GM21526 (cell line): ENCODE data around the gene DPM1.
A peak's percentile ranks its signal among the peaks of the same experiment; 100 is the strongest.

Experiments used
- ATAC-seq: cut with Tn5 transposase; IDR thresholded peaks from one replicate; pipeline ENCODE4 v1.9.1; 2021; ENCODE audit warnings: moderate library complexity; ENCODE audit not compliant: unreplicated experiment, low FRiP score

The DPM1 gene

DNA sequence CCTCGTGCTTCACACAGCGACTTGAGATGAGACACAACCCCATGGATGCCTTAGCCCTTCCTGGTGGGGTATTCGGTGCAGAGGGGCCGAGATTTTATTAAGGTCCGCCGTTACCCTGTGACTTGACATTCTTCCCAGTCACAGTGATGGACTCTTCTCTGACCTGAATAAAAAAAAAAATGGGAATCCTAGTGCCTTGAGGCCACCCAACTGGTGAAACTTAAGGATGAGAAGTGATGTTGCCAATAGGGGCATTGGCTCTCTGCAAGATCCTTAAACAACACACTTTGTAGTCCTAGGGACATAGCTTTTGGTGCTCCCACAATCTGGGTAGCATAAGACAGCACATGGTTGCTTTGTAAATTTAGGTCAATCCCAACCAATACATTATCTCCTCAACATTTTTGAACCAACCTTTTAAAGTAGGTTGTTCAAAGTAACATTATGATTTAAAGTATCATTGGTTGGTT lies 26.3 kb downstream of the DPM1 start:
- no peak for ATAC-seq

GRCh38 chr20:50931306-50932015 lies 26.9 kb downstream of the DPM1 start, which contains the start of gene ADNP:
Gene ADNP (minus strand): TSS chr20:50931437. CDS start chr20:50903996, 27,441 bp downstream.
- ATAC-seq = peak; percentile 57

GRCh38 chr20:50930976-50931305 lies 27.4 kb downstream of the DPM1 start:
- ATAC-seq = peak; percentile 18

GRCh38 chr20:50930139-50930975 lies 28.0 kb downstream of the DPM1 start:
- peak; percentile 1 for ATAC-seq

GRCh38 chr20:50929299-50930138 lies 28.8 kb downstream of the DPM1 start:
- ATAC-seq = peak; percentile 58

DNA sequence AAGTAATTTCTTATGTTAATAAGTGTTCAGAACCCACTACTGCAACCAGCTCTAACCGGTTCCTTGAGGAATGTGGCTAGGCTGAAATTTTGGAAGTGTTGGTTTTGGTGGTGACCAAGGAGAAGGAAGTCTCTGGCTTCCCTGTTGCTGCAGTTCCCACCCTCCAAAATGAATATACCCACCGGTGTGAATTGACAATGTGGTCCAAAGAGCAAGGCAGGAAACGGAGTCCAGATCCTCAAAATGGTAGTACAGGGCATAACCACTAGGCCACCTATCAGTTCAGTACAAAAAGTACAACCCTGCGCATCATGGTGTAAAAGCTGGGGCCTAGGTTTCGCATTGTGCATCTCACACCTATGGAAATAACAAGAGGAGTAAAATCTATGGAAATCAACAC lies 29.9 kb downstream of the DPM1 start:
- no peak for ATAC-seq

GRCh38 chr20:50926530-50926929 lies 31.8 kb downstream of the DPM1 start:
- ATAC-seq = no peak

DNA sequence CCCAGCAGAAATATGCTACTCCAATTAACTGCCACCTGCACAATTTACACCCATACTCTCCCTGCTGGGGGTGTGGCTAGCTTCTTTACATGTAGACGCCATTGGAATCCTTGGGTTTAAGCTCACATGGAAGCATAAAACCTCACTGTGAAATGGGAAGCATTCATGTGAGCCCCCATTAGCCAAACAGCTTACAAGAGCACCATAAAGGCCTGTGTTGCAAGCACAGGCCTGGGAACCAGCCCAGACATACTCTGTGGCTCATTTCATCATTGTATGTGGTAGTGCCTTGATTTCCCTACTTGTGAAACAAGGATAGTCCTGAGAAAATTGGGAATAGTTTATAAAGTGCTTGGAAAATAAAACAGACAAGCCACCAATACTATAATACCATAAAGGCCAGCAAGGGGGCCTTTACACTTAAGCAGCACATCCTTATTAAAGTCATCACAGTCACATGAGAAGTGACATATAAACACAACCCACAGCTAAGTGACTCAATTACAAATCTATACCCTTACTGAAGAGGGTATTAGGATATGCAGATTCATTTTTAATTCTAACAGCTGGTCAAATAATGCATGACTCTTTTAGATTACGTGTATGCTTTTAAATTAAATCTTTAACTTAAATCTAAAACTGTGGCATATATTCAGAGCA lies 33.9 kb downstream of the DPM1 start:
- ATAC-seq = no peak

GRCh38 chr20:50921803-50922501 lies 36.4 kb downstream of the DPM1 start:
- ATAC-seq = no peak

- no peak for ATAC-seq
Observed at GRCh38 chr20:50920997-50921396, 37.3 kb downstream of the DPM1 start.

- no peak for ATAC-seq
Observed at GRCh38 chr20:50919567-50919966, 38.8 kb downstream of the DPM1 start.

- ATAC-seq = no peak
Observed at GRCh38 chr20:50918403-50918802, 39.9 kb downstream of the DPM1 start.

- no peak for ATAC-seq
Observed at GRCh38 chr20:50916934-50917333, 41.4 kb downstream of the DPM1 start.

DNA sequence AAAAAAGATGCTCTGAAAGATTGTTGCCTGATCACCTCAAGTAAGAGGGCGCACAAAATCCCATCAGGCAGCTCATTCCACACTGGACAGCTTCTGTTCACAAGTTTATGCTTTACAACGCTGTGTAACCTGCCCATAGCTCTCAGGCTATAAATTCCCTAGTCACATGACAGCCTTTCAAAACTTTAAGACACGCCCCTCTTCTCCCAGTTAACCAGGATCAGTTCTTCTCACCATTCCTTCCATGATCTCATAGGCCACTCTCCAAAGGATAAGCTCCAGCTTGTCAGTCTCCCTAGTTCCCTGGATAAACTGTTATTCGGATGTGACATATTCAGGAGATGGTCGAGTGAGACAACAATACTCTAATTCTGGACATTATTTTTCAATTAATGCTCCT lies 42.1 kb downstream of the DPM1 start:
- no peak for ATAC-seq

DNA sequence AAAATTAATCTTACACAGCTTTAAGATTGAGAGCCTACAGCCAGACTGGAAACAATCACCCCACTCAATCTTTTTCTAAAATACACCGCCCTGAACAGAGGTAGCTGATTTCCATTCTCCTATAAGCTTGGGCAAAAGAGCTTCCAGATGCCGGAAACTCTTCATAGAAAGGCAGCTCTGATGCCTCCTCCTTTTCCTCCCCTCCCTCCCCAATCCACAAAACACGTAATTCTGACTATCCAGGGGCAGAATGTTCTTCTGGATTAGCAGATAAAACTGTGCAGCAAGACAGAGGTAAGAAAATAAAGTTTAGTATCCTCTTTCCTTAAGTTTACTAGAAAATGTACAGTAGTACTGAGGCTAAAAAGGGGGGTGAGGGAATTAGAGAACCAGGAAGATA lies 42.9 kb downstream of the DPM1 start:
- ATAC-seq = no peak

DNA sequence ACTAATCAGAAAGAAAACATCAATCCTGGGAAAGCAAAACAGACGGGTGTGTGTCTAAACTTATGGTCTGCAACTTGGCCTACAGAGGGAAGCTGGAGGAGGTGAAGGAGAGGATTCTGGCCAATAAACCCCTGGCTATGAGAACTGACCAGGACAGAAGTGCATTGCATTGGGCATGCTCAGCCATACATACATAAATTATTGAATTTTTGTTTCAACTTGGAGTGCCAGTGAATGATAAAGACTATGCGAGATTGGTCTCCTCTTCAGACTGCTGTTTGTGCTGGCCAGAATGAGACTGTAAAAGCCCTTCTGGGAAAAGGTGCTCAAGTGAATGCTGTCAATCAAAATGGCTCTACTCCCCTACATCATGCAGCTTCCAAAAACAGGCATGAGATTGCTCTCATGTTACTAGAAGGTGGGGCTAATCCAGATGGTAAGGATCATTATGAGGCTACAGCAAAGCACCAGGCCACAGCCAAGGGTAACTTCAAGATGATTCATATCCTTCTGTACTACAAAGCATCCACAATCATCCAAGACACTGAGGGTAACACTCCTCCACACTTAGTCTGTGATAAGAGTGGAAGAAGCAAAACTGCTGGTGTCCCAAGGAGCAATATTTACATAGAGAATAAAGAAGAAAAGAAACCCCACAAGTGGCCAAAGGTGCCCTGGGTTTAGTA lies 44.5 kb downstream of the DPM1 start:
- no peak for ATAC-seq

GRCh38 chr20:50911716-50912115 lies 46.6 kb downstream of the DPM1 start:
- no peak for ATAC-seq

DNA sequence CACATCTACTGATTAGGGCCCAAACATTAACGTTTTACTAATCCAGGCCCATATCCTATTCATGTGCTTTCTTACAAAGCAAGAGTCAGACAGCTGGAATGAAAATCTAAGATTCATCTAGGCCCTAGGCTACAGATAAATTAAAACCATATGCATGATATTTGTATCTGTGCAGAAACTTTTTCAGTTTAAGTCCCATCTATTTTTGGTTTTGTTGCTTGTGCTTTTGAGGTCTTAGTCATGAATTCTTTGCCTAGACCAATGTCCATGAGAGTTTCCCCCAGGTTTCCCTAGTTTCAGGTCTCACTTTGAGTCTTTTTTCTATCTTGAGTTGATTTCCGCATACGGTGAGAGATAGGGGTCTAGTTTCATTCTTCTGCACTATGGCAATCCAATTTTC lies 47.3 kb downstream of the DPM1 start:
- ATAC-seq = no peak

GRCh38 chr20:50909413-50909812 lies 48.9 kb downstream of the DPM1 start:
- no peak for ATAC-seq
